HEK293T (cell line): ENCODE data around the gene SERGEF.

Source experiments
- ARNT ChIP-seq: fragments of 450-650 bp; IDR thresholded peaks from 2 replicates; pipeline ENCODE4 v1.6.1; 2017; ENCODE audit warnings: mild to moderate bottlenecking
- BHLHE40 ChIP-seq: fragments of 450-650 bp; IDR thresholded peaks from 2 replicates; pipeline ENCODE4 v1.6.1; 2016; ENCODE audit warnings: mild to moderate bottlenecking, moderate library complexity, borderline replicate concordance
- SP1 ChIP-seq: fragments of 450-650 bp; IDR thresholded peaks from 2 replicates; pipeline ENCODE4 v1.6.1; 2017
- SUZ12 ChIP-seq: fragments of 450-650 bp; IDR thresholded peaks from 2 replicates; pipeline ENCODE4 v1.6.1; 2016; ENCODE audit warnings: mild to moderate bottlenecking
- TARDBP ChIP-seq: fragments of 450-650 bp; IDR thresholded peaks from 2 replicates; pipeline ENCODE4 v1.6.1; 2016

GRCh38 chr11:17799147-17799546 lies 213.7 kb downstream of the SERGEF start:
- no peak for TF ChIP-seq ARNT
- TF ChIP-seq SP1, result no peak
- TF ChIP-seq BHLHE40, result no peak
- no peak for TF ChIP-seq SUZ12
- TF ChIP-seq TARDBP, result no peak
